K562 treated with DMSO at 1 percent for 12 hours (cell line): ENCODE data around the gene COPG1. TPM values are rescaled to one million over a fixed set of nuclear protein-coding genes. Genes with fewer than 3 reads are reported as not detected.

ENCODE experiments used
- total RNA-seq: library from RNA; unstranded; fragments of 300-600 nt; gene quantifications from 2 replicates; pipeline ENCODE4 v1.2.3, GENCODE V29; 2022; ENCODE audit not compliant: insufficient read depth

Gene COPG1
- total RNA-seq: 104 and 125 TPM in 2 replicates

GRCh38 chr3:129249284-129250065, at the start of gene COPG1:
Gene COPG1, plus strand, starts transcription at chr3:129249606. Its CDS starts 104 bp downstream, at chr3:129249710.

GRCh38 chr3:129278439-129278965, 29.1 kb downstream of the COPG1 start, which contains the start of gene HMCES:
Gene HMCES, plus strand, starts transcription at chr3:129278870. Its CDS starts 863 bp downstream, at chr3:129279733.

Other genes with a start within 250 kb of the COPG1 start
- gene EFCC1, start 248.3 kb upstream of the COPG1 start, total RNA-seq: not detected in 2 replicates
- gene GP9, start 188.8 kb upstream of the COPG1 start, total RNA-seq: not detected in 2 replicates
- gene RAB43, start 127.8 kb upstream of the COPG1 start, total RNA-seq: 7.4 and 11.7 TPM in 2 replicates
- 24.7 and 32.5 TPM in 2 replicates for gene ISY1, start 88.5 kb upstream of the COPG1 start, total RNA-seq
- 197 and 286 TPM in 2 replicates for gene CNBP, start 65.7 kb upstream of the COPG1 start, total RNA-seq
- 35.7 and 51.4 TPM in 2 replicates for gene HMCES, start 29.3 kb downstream of the COPG1 start, total RNA-seq
- 0.24 and 0.58 TPM in 2 replicates for gene EFCAB12, start 179.0 kb downstream of the COPG1 start, total RNA-seq
- gene MBD4, start 190.3 kb downstream of the COPG1 start, total RNA-seq: 17.4 and 48.5 TPM in 2 replicates
- gene IFT122, start 190.6 kb downstream of the COPG1 start, total RNA-seq: 9.5 and 13.2 TPM in 2 replicates